H9 (cell line): Measurements from ENCODE around the gene MEGF9. TPM values are rescaled to one million over a fixed set of nuclear protein-coding genes. Genes with fewer than 3 reads are reported as not detected.

Experiments
- DNase-seq: peaks from one replicate; pipeline ENCODE4 v3.0.0-alpha.2; 2017
- H2AFZ ChIP-seq: one replicate; pipeline ENCODE4 v1.6.1; 2013; ENCODE audit warnings: mild to moderate bottlenecking, low read length, control low read depth, moderate library complexity
- H2AK5ac ChIP-seq: 2 replicates; pipeline ENCODE4 v1.6.1; 2013; ENCODE audit warnings: low read length, control low read depth, mixed read lengths; ENCODE audit not compliant: insufficient read length
- H2BK120ac ChIP-seq: one replicate; pipeline ENCODE4 v1.6.1; 2013; ENCODE audit warnings: low read depth, mild to moderate bottlenecking, low read length, control low read depth, inconsistent platforms; ENCODE audit not compliant: poor library complexity, severe bottlenecking
- H2BK12ac ChIP-seq: 2 replicates; pipeline ENCODE4 v1.6.1; 2013; ENCODE audit warnings: low read length, control low read depth, mixed read lengths, low read depth; ENCODE audit not compliant: insufficient read length
- H2BK15ac ChIP-seq: 2 replicates; pipeline ENCODE4 v1.6.1; 2013; ENCODE audit warnings: low read depth, low read length, control low read depth
- H2BK20ac ChIP-seq: one replicate; pipeline ENCODE4 v1.6.1; 2013; ENCODE audit warnings: low read depth, mild to moderate bottlenecking, low read length, control low read depth, inconsistent platforms; ENCODE audit not compliant: poor library complexity, severe bottlenecking
- H2BK5ac ChIP-seq: 2 replicates; pipeline ENCODE4 v1.6.1; 2013; ENCODE audit warnings: low read length, control low read depth, mixed read lengths; ENCODE audit not compliant: insufficient read length
- H3K14ac ChIP-seq: 2 replicates; pipeline ENCODE4 v1.6.1; 2013; ENCODE audit warnings: low read length, control low read depth; ENCODE audit not compliant: insufficient read depth
- H3K18ac ChIP-seq: 2 replicates; pipeline ENCODE4 v1.6.1; 2013; ENCODE audit warnings: low read depth, mild to moderate bottlenecking, mixed read lengths, low read length, control low read depth; ENCODE audit not compliant: insufficient read length
- H3K23ac ChIP-seq: 2 replicates; pipeline ENCODE4 v1.6.1; 2013; ENCODE audit warnings: low read length, control low read depth, mixed read lengths, low read depth; ENCODE audit not compliant: insufficient read length
- H3K23me2 ChIP-seq: 2 replicates; pipeline ENCODE4 v1.6.1; 2013; ENCODE audit warnings: low read depth, mild to moderate bottlenecking, mixed read lengths, low read length, control low read depth; ENCODE audit not compliant: insufficient read length, poor library complexity, severe bottlenecking
- H3K27ac ChIP-seq: 2 replicates; pipeline ENCODE4 v1.5.1; 2013; ENCODE audit warnings: low read length, control low read depth, mixed read lengths, low read depth; ENCODE audit not compliant: insufficient read length
- H3K27me3 ChIP-seq: 2 replicates; pipeline ENCODE4 v1.6.1; 2013; ENCODE audit warnings: low read length, control low read depth, inconsistent platforms; ENCODE audit not compliant: insufficient read depth
- H3K4ac ChIP-seq: 2 replicates; pipeline ENCODE4 v1.6.1; 2013; ENCODE audit warnings: low read depth, mild to moderate bottlenecking, control low read depth, inconsistent platforms, low read length, moderate library complexity
- H3K4me1 ChIP-seq: 2 replicates; pipeline ENCODE4 v1.6.1; 2013; ENCODE audit warnings: low read length, control low read depth, inconsistent platforms; ENCODE audit not compliant: insufficient read depth
- H3K4me2 ChIP-seq: 2 replicates; pipeline ENCODE4 v1.6.1; 2013; ENCODE audit warnings: low read length, control low read depth, mixed read lengths; ENCODE audit not compliant: insufficient read length, insufficient read depth
- H3K56ac ChIP-seq: 2 replicates; pipeline ENCODE4 v1.6.1; 2013; ENCODE audit warnings: low read depth, mild to moderate bottlenecking, mixed read lengths, low read length, control low read depth; ENCODE audit not compliant: insufficient read length
- H3K79me1 ChIP-seq: 2 replicates; pipeline ENCODE4 v1.6.1; 2013; ENCODE audit warnings: low read depth, mild to moderate bottlenecking, moderate library complexity, low read length, control low read depth, inconsistent platforms; ENCODE audit not compliant: insufficient read depth, poor library complexity, severe bottlenecking
- H3K79me2 ChIP-seq: 2 replicates; pipeline ENCODE4 v1.6.1; 2013; ENCODE audit warnings: low read length, control low read depth, inconsistent platforms; ENCODE audit not compliant: insufficient read depth
- H3K9ac ChIP-seq: 2 replicates; pipeline ENCODE4 v1.6.1; 2013; ENCODE audit warnings: low read length, control low read depth, mixed read lengths; ENCODE audit not compliant: insufficient read length; ENCODE audit errors: extremely low read depth
- H3K9me3 ChIP-seq: one replicate; pipeline ENCODE4 v1.6.1; 2013; ENCODE audit warnings: low read depth, low read length, inconsistent platforms; ENCODE audit not compliant: control insufficient read depth
- H3T11ph ChIP-seq: one replicate; pipeline ENCODE4 v1.6.1; 2013; ENCODE audit warnings: mild to moderate bottlenecking, low read length, control low read depth, inconsistent platforms
- H4K20me1 ChIP-seq: one replicate; pipeline ENCODE4 v1.6.1; 2013; ENCODE audit not compliant: control insufficient read depth, insufficient read length, insufficient read depth
- H4K5ac ChIP-seq: 2 replicates; pipeline ENCODE4 v1.6.1; 2013; ENCODE audit warnings: low read depth, mild to moderate bottlenecking, mixed read lengths, low read length, control low read depth; ENCODE audit not compliant: insufficient read length
- H4K8ac ChIP-seq: replicated peaks from 2 replicates; pipeline ENCODE4 v1.6.1; 2013; ENCODE audit warnings: low read length, control low read depth, mixed read lengths, low read depth; ENCODE audit not compliant: insufficient read length
- H4K91ac ChIP-seq: 2 replicates; pipeline ENCODE4 v1.6.1; 2013; ENCODE audit warnings: low read depth, mild to moderate bottlenecking, moderate library complexity, mixed read lengths, low read length, control low read depth; ENCODE audit not compliant: insufficient read length
- H3K27ac Mint-ChIP-seq, 3 experiments: 2 replicates in 2 of 3; 3 replicates in 1 of 3; pipeline ENCODE4 v1.8.0; 2020 to 2021; ENCODE audit warnings: mixed read lengths in 3 of 3, mild to moderate bottlenecking in 1 of 3, moderate library complexity in 1 of 3
- H3K27me3 Mint-ChIP-seq: 2 replicates; pipeline ENCODE4 v1.8.0; 2021; ENCODE audit warnings: low read depth, mild to moderate bottlenecking, moderate library complexity, mixed read lengths
- H3K36me3 Mint-ChIP-seq, 3 experiments: 2 replicates in 2 of 3; 3 replicates in 1 of 3; pipeline ENCODE4 v1.8.0; 2020 to 2021; ENCODE audit warnings: low read depth in 3 of 3, mixed read lengths in 3 of 3; ENCODE audit not compliant: insufficient read depth in 1 of 3
- H3K4me1 Mint-ChIP-seq, 2 experiments: 2 replicates each; pipeline ENCODE4 v1.8.0; 2020; ENCODE audit warnings: mixed read lengths in 2 of 2
- H3K4me3 Mint-ChIP-seq, 2 experiments: 2 replicates in 1 of 2; 3 replicates in 1 of 2; pipeline ENCODE4 v1.8.0; 2020 to 2021; ENCODE audit warnings: mild to moderate bottlenecking in 2 of 2, mixed read lengths in 2 of 2, moderate library complexity in 1 of 2
- H3K9me3 Mint-ChIP-seq, 2 experiments: 2 replicates in 1 of 2; 3 replicates in 1 of 2; pipeline ENCODE4 v1.8.0; 2020; ENCODE audit warnings: mild to moderate bottlenecking in 2 of 2, mixed read lengths in 2 of 2, moderate library complexity in 1 of 2
- WGBS: extraction: QIAGEN DNeasy Blood & Tissue Kit; methylation state at CpG from one replicate; pipeline ENCODE4 v1.1.7; 2013; ENCODE audit warnings: missing lambda C conversion rate, low lambda C conversion rate, mixed read lengths; ENCODE audit not compliant: insufficient read length; ENCODE audit errors: extremely low coverage; 5-methylcytosine and 5-hydroxymethylcytosine counted together
- total RNA-seq: library from RNA; stranded (reverse); gene quantifications from 2 replicates; pipeline ENCODE4 v1.2.1, GENCODE V29; 2021
- TF ChIP-seq, protein P1 (sequence below): fragments of 200-600 bp; sonication (generic); conservative IDR thresholded peaks from 3 replicates; pipeline ENCODE4 v1.8.0; 2021; ENCODE audit warnings: antibody characterized with exemption, mild to moderate bottlenecking

Gene MEGF9
- total RNA-seq, 1 experiment from 2014 or later, result 0.94 TPM

DNA sequence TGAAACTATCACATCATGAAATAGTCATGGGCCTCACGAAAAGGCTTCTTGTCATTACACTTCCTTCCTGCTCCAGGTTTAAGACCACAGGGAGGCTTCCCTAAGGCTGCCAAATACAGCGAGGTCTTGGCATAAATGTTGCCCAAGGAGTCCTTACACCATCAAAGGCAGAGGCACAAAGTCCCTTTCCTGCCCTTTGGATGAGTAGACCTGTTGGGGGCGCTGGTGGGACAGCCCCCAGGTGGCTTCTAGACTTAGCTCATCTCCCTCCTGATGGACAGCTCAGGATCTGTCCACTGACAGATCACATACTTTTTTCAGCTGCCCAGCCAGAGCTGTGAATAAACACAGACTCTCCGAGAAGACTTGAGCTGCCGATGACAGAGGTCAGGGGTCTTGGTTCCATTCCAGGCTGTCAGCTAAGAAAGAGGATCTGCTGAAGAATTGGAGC is 15.5 kb upstream of the MEGF9 start:
- peaks cover 2% of the 10 kb centered on the region for H3K23me2 ChIP-seq
- H3K27me3 ChIP-seq, result no peaks in the 10 kb centered on the region
- H3K14ac ChIP-seq, result no peak overlapping the region
- H3T11ph ChIP-seq, result no peak overlapping the region
- no peaks in the 10 kb centered on the region for H3K4me1 ChIP-seq
- no peak overlapping the region for H3K9ac ChIP-seq
- H3K56ac ChIP-seq, result no peak overlapping the region
- no peak overlapping the region; a peak in 1 of 5 replicates for H3K4me3 Mint-ChIP-seq
- H2BK12ac ChIP-seq, result no peak overlapping the region
- peaks cover 4 to 8% of the 10 kb centered on the region in 2 experiments; a peak in 2 of 4 replicates for H3K4me1 Mint-ChIP-seq
- H3K23ac ChIP-seq, result no peak overlapping the region
- no peaks in the 10 kb centered on the region for H3K9me3 ChIP-seq
- no peak overlapping the region for H3K27ac ChIP-seq
- no peak overlapping the region for H2AFZ ChIP-seq
- no peaks in the 10 kb centered on the region for H3K36me3 Mint-ChIP-seq
- no peak overlapping the region for H3K4me2 ChIP-seq
- TF ChIP-seq, protein P1, sequence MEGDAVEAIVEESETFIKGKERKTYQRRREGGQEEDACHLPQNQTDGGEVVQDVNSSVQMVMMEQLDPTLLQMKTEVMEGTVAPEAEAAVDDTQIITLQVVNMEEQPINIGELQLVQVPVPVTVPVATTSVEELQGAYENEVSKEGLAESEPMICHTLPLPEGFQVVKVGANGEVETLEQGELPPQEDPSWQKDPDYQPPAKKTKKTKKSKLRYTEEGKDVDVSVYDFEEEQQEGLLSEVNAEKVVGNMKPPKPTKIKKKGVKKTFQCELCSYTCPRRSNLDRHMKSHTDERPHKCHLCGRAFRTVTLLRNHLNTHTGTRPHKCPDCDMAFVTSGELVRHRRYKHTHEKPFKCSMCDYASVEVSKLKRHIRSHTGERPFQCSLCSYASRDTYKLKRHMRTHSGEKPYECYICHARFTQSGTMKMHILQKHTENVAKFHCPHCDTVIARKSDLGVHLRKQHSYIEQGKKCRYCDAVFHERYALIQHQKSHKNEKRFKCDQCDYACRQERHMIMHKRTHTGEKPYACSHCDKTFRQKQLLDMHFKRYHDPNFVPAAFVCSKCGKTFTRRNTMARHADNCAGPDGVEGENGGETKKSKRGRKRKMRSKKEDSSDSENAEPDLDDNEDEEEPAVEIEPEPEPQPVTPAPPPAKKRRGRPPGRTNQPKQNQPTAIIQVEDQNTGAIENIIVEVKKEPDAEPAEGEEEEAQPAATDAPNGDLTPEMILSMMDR, result peak; percentile 74
- H2BK20ac ChIP-seq, result no peak overlapping the region
- H3K27me3 Mint-ChIP-seq, result peaks cover 8% of the 10 kb centered on the region
- no peak overlapping the region for H3K4ac ChIP-seq
- no peaks in the 10 kb centered on the region for H3K79me2 ChIP-seq
- H4K20me1 ChIP-seq, result no peaks in the 10 kb centered on the region
- peak; percentile 66 for DNase-seq
- H2BK5ac ChIP-seq, result no peak overlapping the region
- H4K8ac ChIP-seq, result no peak overlapping the region
- H4K91ac ChIP-seq, result no peak overlapping the region
- H2BK120ac ChIP-seq, result no peak overlapping the region
- no peak overlapping the region for H2BK15ac ChIP-seq
- no peak overlapping the region for H3K18ac ChIP-seq
- no peak overlapping the region; a peak in 1 of 7 replicates for H3K27ac Mint-ChIP-seq
- H3K9me3 Mint-ChIP-seq, result no peaks in the 10 kb centered on the region; a peak in 1 of 5 replicates
- H4K5ac ChIP-seq, result no peak overlapping the region
- no peak overlapping the region for H2AK5ac ChIP-seq
- no CpG with 5 or more reads among the region's 5 CpGs for WGBS
- no peaks in the 10 kb centered on the region for H3K79me1 ChIP-seq
